ENCODE measurements around the gene TSPAN9. TPM values are rescaled to one million over a fixed set of nuclear protein-coding genes. Genes with fewer than 3 reads are reported as not detected.

Gene TSPAN9
- total RNA-seq, 1 experiment from 2014 or later = 7.7 TPM

DNA sequence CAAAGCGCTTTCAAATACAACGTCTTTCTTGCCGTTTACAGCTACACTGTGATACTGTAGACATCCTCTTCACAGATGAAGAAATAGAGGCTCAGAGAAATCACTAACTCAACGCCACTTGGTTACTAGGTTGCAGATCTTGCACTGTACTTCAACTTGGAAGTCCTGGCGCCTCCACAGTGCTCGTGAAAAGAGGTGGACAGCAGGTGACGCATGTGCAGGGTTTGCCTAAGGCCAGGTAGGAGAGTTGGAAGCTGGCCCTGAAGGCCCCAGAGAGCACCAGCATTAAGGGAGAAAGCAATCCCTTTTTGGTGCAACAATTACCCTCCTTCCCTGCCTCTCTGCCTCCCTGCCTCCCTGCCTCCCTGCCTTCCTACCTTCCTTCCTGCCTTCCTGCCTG is 22.8 kb upstream of the TSPAN9 start:
- Histone ChIP-seq H3K9me3 (ENCODE audit: control insufficient read depth, insufficient read depth, low read depth, low read length) (no peaks in the 10 kb centered on the region), H3K36me3 (ENCODE audit: control insufficient read depth, insufficient read depth, low read length) (no peaks in the 10 kb centered on the region), H3K27ac (ENCODE audit: low read length) (no peak overlapping the region), H3K4me1 (ENCODE audit: control insufficient read depth, insufficient read depth, low read length) (no peaks in the 10 kb centered on the region), H3K27me3 (ENCODE audit: control insufficient read depth, insufficient read depth, low read length) (no peaks in the 10 kb centered on the region), H3K4me3 (ENCODE audit: low read depth in 2 of 2, low read length in 2 of 2) (no peak overlapping the region)
- in situ Hi-C loops (cut with HindIII; ENCODE audit: low pct_unique_long_range_greater_than_20kb, low sequenced_read_pairs) = no loop called here
- ATAC-seq (no peak), DNase-seq (ENCODE audit: low read depth, low spot score) (no peak)
- TF ChIP-seq TCF7L2 (IDR thresholded peaks at IDR 0.05; ENCODE audit: low read depth, low read length) (no peak), SIN3A (IDR thresholded peaks at IDR 0.05; ENCODE audit: borderline replicate concordance, insufficient read depth, low read depth, low read length) (no peak)
- intact Hi-C loops (cut with micrococcal nuclease; ENCODE audit: unreplicated experiment) = no loop called here
- BruUV-seq (replicated peaks) = no TSS peak
- ChIA-PET POLR2A (no interaction called here), CTCF (no interaction called here)

DNA sequence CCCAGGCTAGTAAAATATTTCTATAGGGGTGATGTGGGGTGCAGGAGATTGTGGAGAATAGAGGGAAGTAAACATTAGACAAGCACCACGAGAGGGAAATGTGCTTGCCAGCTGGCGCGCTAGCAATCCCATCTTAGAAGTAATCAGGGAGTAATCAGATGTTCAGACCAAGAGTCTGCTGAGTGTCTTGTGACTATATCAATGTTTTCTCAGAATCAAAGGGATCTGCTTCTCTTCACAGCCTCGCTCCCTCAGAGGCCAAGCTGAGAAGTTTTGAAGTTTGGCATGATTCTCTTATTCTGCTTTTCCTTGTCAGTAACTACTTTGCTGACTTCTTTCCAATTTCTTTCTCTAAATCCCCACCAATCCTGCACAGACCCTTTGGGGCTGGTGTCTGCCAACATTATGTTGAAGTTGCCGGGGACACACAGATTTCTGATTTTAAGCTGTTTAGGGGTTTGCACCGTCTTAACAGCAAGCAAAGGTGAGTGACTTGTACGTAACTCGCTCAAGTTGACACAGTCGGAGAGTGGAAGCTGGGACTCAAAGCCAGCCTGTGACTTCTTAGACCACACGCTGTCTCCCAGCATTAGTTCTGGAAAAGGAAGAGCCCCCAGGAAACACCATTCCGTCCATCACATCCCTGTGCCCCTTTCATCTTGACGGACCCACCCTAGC is 22.0 kb upstream of the TSPAN9 start:
- no TSS peak for BruUV-seq (replicated peaks)
- H3K27me3 ChIP-seq (ENCODE audit: control insufficient read depth, insufficient read depth, low read length) = no peaks in the 10 kb centered on the region
- TF ChIP-seq, protein P1, sequence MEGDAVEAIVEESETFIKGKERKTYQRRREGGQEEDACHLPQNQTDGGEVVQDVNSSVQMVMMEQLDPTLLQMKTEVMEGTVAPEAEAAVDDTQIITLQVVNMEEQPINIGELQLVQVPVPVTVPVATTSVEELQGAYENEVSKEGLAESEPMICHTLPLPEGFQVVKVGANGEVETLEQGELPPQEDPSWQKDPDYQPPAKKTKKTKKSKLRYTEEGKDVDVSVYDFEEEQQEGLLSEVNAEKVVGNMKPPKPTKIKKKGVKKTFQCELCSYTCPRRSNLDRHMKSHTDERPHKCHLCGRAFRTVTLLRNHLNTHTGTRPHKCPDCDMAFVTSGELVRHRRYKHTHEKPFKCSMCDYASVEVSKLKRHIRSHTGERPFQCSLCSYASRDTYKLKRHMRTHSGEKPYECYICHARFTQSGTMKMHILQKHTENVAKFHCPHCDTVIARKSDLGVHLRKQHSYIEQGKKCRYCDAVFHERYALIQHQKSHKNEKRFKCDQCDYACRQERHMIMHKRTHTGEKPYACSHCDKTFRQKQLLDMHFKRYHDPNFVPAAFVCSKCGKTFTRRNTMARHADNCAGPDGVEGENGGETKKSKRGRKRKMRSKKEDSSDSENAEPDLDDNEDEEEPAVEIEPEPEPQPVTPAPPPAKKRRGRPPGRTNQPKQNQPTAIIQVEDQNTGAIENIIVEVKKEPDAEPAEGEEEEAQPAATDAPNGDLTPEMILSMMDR (IDR thresholded peaks at IDR 0.05) = no peak
- TF ChIP-seq, protein P2, sequence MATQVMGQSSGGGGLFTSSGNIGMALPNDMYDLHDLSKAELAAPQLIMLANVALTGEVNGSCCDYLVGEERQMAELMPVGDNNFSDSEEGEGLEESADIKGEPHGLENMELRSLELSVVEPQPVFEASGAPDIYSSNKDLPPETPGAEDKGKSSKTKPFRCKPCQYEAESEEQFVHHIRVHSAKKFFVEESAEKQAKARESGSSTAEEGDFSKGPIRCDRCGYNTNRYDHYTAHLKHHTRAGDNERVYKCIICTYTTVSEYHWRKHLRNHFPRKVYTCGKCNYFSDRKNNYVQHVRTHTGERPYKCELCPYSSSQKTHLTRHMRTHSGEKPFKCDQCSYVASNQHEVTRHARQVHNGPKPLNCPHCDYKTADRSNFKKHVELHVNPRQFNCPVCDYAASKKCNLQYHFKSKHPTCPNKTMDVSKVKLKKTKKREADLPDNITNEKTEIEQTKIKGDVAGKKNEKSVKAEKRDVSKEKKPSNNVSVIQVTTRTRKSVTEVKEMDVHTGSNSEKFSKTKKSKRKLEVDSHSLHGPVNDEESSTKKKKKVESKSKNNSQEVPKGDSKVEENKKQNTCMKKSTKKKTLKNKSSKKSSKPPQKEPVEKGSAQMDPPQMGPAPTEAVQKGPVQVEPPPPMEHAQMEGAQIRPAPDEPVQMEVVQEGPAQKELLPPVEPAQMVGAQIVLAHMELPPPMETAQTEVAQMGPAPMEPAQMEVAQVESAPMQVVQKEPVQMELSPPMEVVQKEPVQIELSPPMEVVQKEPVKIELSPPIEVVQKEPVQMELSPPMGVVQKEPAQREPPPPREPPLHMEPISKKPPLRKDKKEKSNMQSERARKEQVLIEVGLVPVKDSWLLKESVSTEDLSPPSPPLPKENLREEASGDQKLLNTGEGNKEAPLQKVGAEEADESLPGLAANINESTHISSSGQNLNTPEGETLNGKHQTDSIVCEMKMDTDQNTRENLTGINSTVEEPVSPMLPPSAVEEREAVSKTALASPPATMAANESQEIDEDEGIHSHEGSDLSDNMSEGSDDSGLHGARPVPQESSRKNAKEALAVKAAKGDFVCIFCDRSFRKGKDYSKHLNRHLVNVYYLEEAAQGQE (IDR thresholded peaks at IDR 0.05; ENCODE audit: insufficient read depth in 1 of 2, low read depth in 2 of 2, low read length in 1 of 2) = no peak
- TF ChIP-seq TCF7L2 (IDR thresholded peaks at IDR 0.05; ENCODE audit: low read depth, low read length) = no peak
- no peak for TF ChIP-seq SIN3A (IDR thresholded peaks at IDR 0.05; ENCODE audit: borderline replicate concordance, insufficient read depth, low read depth, low read length)
- no peak for TF ChIP-seq POLR2AphosphoS5 (IDR thresholded peaks at IDR 0.05; ENCODE audit: low read depth, low read length)
- DNase-seq (ENCODE audit: low read depth, low spot score) = no peak
- intact Hi-C loops (cut with micrococcal nuclease; ENCODE audit: unreplicated experiment) = no loop called here
- ChIA-PET POLR2A (no interaction called here), CTCF (no interaction called here)
- in situ Hi-C loops (cut with HindIII; ENCODE audit: low pct_unique_long_range_greater_than_20kb, low sequenced_read_pairs) = no loop called here
- H3K4me1 ChIP-seq (ENCODE audit: control insufficient read depth, insufficient read depth, low read length) = no peaks in the 10 kb centered on the region
- no peak for ATAC-seq
- no peak overlapping the region for H3K27ac ChIP-seq (ENCODE audit: low read length)
- no peaks in the 10 kb centered on the region for H3K36me3 ChIP-seq (ENCODE audit: control insufficient read depth, insufficient read depth, low read length)
- no peak overlapping the region for H3K4me3 ChIP-seq (ENCODE audit: low read depth in 2 of 2, low read length in 2 of 2)
- H3K9me3 ChIP-seq (ENCODE audit: control insufficient read depth, insufficient read depth, low read depth, low read length) = no peaks in the 10 kb centered on the region

DNA sequence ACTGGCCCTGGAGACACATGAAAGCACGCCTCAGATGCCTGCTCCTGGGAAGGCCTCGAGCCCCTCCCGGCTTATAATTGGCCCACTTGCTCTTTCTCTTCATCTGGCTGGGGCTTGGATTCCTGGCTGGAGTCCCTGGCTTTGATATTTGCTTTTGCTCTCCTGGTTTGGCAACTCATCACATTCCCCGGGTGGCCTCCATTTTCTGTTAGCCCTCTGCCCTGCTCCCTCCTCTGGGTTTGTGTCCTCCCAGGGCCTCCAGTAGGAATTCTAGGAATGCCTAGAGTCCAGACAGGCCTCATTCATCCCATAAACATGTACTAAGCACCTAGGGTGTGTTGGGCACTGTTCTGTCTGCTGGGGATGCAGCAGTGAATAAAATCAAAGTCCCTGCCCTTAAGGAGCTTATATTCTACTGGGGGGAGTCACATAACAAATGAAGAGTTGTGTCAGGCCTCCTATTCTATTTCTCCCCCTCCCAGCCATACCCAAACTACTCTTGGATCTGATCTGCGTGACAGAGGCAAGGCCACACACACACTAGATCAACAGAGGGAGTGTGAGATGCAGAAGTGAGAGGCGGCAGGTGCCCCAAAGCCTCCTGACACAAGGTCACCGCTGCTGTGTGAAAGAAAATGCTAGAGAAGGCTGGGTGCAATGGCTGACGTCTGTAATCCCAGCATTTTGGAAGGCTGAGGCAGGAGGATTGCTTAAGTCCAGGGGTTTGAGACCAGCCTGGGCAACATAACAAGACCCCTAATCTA is 21.3 kb upstream of the TSPAN9 start:
- BruUV-seq (replicated peaks) = no TSS peak
- Histone ChIP-seq H3K4me3 (ENCODE audit: low read depth in 2 of 2, low read length in 2 of 2) (no peak overlapping the region), H3K9me3 (ENCODE audit: control insufficient read depth, insufficient read depth, low read depth, low read length) (no peaks in the 10 kb centered on the region), H3K4me1 (ENCODE audit: control insufficient read depth, insufficient read depth, low read length) (no peaks in the 10 kb centered on the region), H3K27ac (ENCODE audit: low read length) (no peak overlapping the region), H3K36me3 (ENCODE audit: control insufficient read depth, insufficient read depth, low read length) (no peaks in the 10 kb centered on the region), H3K27me3 (ENCODE audit: control insufficient read depth, insufficient read depth, low read length) (no peaks in the 10 kb centered on the region)
- TF ChIP-seq, protein P1 (IDR thresholded peaks at IDR 0.05) = no peak
- TF ChIP-seq POLR2AphosphoS5 (IDR thresholded peaks at IDR 0.05; ENCODE audit: low read depth, low read length) (no peak), TCF7L2 (IDR thresholded peaks at IDR 0.05; ENCODE audit: low read depth, low read length) (no peak), SIN3A (IDR thresholded peaks at IDR 0.05; ENCODE audit: borderline replicate concordance, insufficient read depth, low read depth, low read length) (no peak)
- TF ChIP-seq, protein P2 (IDR thresholded peaks at IDR 0.05; ENCODE audit: insufficient read depth in 1 of 2, low read depth in 2 of 2, low read length in 1 of 2) = no peak
- intact Hi-C loops (cut with micrococcal nuclease; ENCODE audit: unreplicated experiment) = no loop called here
- DNase-seq (ENCODE audit: low read depth, low spot score) (no peak), ATAC-seq (no peak)
- ChIA-PET CTCF (no interaction called here), POLR2A (no interaction called here)
- in situ Hi-C loops (cut with HindIII; ENCODE audit: low pct_unique_long_range_greater_than_20kb, low sequenced_read_pairs) = no loop called here
